Nucleus accumbens (tissue), 56 donors: ENCODE results near the gene ERVW-1.
"Not testable (repeated sequence)": the region's sequence is repeated elsewhere in the genome, so short reads cannot be mapped to it uniquely, and the experiment has no call there.

ENCODE experiments used
- DNase-seq, 56 donors: peaks; one replicate each; lab custom pipeline; 2025; lab: John Stamatoyannopoulos, UW

Gene ERVW-1

GRCh38 chr7:92475261-92475770, 2.4 kb downstream of the ERVW-1 start:
- not testable (repeated sequence) for DNase-seq

GRCh38 chr7:92473989-92474388, 3.8 kb downstream of the ERVW-1 start:
- not testable (repeated sequence) for DNase-seq

DNA sequence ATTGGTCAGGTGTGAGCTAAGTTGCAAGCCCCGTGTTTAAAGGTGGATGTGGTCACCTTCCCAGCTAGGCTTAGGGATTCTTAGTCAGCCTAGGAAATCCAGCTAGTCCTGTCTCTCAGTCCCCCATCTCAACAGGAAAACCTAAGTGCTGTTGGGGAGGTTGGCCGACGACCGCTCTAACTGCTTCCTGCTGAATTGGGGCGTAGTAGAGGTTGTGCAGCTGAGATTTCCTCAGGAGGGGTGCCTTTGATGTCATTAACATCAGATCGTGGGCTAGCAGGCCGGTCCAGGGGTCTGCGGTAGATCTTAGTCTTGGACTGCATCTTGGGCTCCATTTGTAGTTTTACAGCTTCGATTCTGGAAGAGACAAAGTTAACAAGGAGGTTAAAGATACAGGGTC, 9.2 kb downstream of the ERVW-1 start:
- not testable (repeated sequence) for DNase-seq

GRCh38 chr7:92466682-92467081, 11.1 kb downstream of the ERVW-1 start:
- no peak for DNase-seq

DNA sequence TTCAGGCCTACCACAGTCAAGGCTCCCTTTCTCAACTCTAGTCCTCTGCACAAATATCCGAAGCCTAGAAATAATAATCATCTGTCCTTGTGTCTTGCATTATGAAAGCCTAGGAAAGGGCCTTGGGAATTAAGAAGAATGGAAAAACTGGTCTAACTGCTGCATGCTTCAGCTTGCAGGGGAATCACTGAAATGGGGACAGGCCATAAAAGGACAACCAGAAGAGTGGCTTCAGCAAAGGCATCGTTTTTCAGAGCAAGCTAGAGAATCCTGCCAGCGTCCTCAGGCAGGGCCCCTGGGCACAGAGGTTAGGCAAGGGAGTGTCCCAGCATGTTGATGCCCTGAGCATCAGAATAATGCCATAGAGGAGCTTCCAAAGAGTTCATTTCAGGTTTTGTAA, 13.2 kb downstream of the ERVW-1 start:
- no peak for DNase-seq

DNA sequence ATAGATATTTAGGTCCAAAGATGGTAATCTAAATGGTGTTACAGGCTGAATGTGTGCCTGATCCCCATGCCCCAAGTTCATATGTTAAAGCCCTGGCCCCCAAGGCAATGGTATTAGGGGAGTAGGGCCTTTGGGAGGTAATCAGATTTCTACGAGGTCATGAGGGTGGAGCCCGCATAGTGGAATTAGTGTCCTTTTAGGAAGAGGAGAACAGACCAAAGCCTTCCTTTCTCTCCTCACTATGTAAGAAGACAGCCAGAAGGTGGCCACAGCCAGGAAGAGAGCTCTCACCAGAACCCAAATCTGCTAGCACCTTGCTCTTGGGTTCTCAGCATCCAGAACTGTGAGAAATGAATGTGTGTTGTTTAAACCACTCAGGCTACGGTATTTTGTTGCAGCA, 15.2 kb downstream of the ERVW-1 start:
- no peak for DNase-seq

DNA sequence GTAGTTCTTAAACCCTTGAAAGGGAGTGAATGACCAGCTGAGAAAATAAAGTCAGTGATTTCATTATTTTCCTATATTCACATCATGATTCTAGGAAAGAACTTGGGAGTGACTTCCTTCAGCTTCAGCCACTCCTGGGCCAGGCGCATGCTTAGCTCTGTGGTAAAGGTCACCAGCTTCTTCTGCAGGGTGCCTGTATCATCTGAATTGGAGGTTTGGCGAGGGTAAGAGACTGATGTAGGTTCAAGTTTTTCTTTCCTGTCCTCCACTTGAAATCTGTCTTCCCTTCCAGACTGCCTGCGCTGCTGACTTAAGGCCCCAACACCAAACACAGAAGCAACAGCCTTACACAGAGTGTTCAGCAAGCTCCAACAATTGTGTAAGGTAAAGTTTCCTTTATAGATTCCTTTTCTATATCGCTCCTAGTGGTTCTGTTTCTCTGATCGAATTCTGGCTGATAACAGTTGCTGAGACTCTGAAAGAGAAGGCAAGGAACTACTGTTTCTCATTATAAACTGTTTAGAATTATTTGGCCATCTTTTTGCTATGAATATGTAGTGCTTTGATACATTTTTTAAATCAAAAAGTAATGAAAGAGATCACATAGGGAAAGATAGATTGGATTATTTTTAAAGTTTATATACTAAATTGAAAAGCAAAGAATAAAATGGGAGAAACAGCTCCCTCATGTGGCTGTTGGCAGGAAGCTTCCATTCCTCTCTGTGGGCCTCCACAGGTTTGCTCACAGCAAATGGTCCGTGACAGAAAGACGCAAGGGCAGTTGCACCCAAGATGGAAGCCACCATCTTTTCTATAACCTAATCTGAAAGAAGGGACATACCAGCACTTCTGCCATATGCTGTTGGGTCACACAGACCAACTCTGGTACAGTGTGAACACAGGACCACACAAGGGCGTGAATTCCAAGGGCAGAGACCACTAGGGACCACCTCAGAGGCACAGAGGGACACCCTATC, 16.4 kb downstream of the ERVW-1 start:
- DNase-seq: peak in 12 of 56 donors; percentile 0 to 31 (median 4)

DNA sequence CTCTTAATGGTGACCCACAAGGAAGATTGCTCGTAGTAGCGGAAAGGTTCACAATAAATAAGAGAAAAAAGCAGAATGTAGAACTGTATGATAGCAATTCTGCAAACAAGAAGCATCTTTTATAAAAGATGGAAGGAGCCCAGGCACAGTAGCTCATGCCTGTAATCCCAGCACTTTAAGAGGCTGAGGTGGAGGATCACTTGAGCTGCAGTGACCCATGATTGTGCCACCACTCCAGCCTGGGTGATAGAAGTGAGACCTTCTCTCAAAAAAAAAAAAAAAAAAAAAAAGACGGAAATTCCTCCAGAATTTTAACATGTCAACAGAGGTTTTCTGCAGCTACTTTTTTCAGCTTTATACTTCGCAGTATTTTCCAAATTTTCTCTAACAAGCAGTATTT, 17.2 kb downstream of the ERVW-1 start:
- DNase-seq: no peak

GRCh38 chr7:92460109-92460508, 17.6 kb downstream of the ERVW-1 start:
- DNase-seq: no peak

- DNase-seq: no peak
Measured at GRCh38 chr7:92456236-92456635, 21.5 kb downstream of the ERVW-1 start.

DNA sequence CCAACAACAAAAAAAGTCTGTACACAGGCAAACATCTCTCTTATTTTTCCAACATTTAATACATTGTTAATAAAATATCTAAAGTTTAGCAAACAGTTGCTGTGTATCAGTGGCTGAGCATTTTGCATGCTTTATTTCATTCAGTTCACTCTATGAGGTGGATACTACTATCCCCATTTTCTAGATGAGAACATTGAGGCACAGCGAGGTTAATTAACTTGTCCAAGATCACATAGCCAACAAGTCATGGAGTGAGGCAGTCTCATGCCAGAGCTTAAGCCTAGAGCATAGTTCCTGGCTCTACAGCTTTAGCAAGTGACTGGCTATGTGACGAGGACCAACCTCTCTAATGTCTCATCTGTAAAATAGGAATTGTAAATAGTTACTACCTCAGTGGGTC, 26.1 kb downstream of the ERVW-1 start:
- no peak for DNase-seq

DNA sequence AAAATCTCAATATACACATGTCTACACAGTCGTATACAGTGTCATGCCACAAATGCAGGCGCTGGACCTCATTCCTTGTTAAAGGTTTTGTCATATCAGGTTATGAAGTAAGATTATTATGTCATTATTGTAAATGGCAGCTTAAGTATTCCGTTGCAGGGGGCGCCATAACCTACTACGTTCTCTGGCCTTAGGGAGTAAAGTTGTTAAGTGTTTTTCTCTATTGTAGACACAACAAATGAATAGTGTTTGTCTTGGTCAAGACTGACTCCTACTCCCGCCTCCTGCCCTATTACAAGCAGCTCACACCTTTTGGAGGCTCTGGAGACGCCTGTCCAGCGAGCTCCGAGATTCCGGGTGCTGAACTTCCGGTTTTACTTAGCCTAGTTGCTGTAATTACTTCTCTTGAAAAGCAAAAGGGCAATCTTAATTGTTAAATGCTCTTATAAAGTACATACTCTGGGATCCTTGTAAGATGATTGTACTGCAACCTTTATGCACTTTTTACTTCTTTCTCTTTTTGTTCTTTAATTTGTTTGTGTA, 29.5 kb downstream of the ERVW-1 start:
- DNase-seq: peak in 44 of 56 donors; percentile 0 to 69 (median 25)

DNA sequence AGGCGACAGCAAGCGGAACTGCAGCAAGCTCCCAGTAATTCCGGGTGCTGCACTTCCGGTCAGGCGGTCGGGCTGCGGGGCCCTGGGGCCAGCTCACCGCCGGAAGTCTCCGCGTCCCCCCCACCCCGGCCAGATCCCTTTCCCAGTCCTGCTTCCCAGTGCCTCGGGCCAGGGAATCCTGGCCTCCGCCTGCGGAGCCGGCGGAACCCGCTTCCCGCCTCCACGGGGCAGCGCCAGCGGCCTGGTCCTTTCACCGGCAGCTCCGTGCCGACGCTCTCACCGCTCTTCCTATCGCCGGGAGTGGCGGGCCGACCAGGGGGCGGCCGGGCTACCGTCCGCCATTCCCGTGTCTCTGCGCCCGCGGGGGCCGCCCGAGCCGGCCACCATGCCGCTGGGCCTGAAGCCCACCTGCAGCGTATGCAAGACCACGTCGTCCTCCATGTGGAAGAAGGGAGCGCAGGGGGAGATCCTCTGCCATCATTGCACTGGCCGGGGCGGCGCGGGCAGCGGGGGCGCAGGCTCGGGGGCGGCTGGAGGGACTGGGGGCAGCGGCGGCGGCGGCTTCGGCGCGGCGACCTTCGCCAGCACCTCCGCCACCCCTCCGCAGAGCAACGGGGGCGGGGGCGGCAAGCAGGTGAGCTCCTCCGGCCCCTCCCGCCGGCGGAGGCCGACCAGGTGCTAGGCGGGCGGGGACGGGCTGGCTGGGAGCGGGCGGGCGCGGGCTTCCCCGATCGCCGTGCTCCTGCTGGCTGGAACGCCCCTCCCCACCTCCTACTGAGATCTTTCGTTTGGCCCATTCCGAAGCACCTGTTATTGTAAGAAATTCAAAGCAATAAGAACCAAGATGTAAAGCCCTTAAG, 30.2 kb downstream of the ERVW-1 start, which contains the start of gene GATAD1:
Gene GATAD1 (plus strand): TSS at position 138 of the 860 bp plus-strand sequence. CDS start 248 bp downstream, at position 386.
- peak; percentile 37 to 94 (median 88) for DNase-seq

DNA sequence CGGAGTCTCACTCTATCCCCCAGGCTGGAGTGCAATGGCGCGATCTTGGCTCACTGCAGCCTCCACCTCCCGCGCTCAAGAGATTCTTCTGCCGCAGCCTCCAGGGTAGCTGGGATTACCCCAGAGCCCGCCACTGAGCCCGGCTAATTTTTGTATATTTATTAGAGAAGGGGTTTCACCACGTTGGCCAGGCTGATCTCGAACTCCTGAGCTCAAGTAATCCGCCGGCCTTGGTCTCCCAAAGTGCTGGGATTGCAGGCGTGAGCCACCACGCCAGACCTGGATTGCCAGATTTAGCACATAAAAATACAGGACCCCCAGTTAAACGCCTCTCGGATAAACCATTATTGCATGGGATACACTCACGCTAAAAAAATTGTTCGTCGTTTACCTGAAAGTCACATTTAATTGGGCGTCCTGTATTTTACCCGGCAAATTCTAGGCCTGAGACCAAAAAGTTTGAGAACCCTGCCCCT, 30.8 kb downstream of the ERVW-1 start:
- peak in 6 of 56 donors; percentile 32 to 51 (median 35) for DNase-seq

GRCh38 chr7:92442720-92443119, 35.0 kb downstream of the ERVW-1 start:
- not testable (repeated sequence) for DNase-seq

- DNase-seq: no peak
Measured at GRCh38 chr7:92437956-92438491, 39.7 kb downstream of the ERVW-1 start.

- no peak for DNase-seq
Measured at GRCh38 chr7:92436612-92437445, 40.9 kb downstream of the ERVW-1 start.

DNA sequence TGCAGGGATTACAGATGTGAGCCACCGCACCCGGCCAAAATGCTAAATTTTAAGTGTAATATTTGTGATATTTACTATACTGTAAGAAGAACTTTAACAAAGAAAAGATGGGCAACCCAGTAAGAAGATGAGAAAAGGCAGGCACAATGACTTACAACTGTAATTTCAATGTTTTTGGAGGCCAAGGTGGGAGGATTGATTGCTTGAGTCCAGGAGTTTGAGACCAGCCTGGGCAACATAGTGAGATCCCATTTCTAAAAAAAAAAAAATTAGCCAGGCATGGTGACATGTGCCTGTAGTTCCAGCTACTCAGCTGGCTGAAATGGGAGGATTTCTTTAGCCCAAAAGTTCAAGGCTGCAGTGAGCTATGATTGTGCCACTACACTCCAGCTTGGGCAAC, 42.2 kb downstream of the ERVW-1 start:
- no peak for DNase-seq

DNA sequence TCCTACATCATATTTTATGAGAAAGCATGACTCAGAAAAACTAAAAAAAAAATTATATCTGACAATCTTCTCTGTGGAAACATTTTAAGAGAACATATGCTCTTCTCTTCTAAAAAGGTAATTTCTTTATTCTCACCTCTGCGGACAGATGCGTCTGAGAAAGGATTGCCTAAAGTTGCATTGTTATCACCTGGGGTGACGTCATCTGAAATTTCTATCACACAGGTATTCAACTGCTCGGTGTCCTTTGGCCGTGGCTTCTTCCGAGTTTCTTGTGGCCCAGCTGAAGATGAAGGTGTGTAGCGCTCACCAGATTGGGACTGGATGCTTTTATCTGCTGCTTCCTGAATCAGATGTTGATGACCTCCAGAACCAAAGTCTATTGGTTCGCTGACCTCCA, 44.7 kb downstream of the ERVW-1 start:
- DNase-seq: no peak
